IPS-NIHi11 (cell line): ENCODE results near the gene SLC37A2.

Experiments used
- DNase-seq: peaks from one replicate; pipeline ENCODE4 v3.0.0; 2012; ENCODE audit warnings: mixed read lengths, low spot score

The SLC37A2 gene

GRCh38 chr11:125071435-125071834, 8.3 kb downstream of the SLC37A2 start:
- DNase-seq: no peak

GRCh38 chr11:125071846-125072217, 8.7 kb downstream of the SLC37A2 start:
- DNase-seq: no peak

- no peak for DNase-seq
Observed at GRCh38 chr11:125072218-125072960, 9.3 kb downstream of the SLC37A2 start.

- no peak for DNase-seq
Observed at GRCh38 chr11:125072961-125073590, 10.0 kb downstream of the SLC37A2 start.

GRCh38 chr11:125073616-125074483, 10.7 kb downstream of the SLC37A2 start:
- DNase-seq: no peak

GRCh38 chr11:125074511-125075241, 11.6 kb downstream of the SLC37A2 start:
- no peak for DNase-seq

GRCh38 chr11:125075242-125075625, 12.1 kb downstream of the SLC37A2 start:
- no peak for DNase-seq

- no peak for DNase-seq
Observed at GRCh38 chr11:125075900-125076317, 12.8 kb downstream of the SLC37A2 start.

GRCh38 chr11:125076378-125076945, 13.4 kb downstream of the SLC37A2 start:
- no peak for DNase-seq

- DNase-seq: no peak
Observed at GRCh38 chr11:125078016-125078415, 14.9 kb downstream of the SLC37A2 start.

GRCh38 chr11:125078516-125079140, 15.5 kb downstream of the SLC37A2 start:
- no peak for DNase-seq

- no peak for DNase-seq
Observed at GRCh38 chr11:125079151-125079877, 16.2 kb downstream of the SLC37A2 start.

GRCh38 chr11:125079878-125080530, 16.9 kb downstream of the SLC37A2 start:
- DNase-seq: no peak

GRCh38 chr11:125080531-125080911, 17.4 kb downstream of the SLC37A2 start:
- DNase-seq: no peak

- no peak for DNase-seq
Observed at GRCh38 chr11:125081098-125081798, 18.1 kb downstream of the SLC37A2 start.

GRCh38 chr11:125082040-125082439, 18.9 kb downstream of the SLC37A2 start:
- no peak for DNase-seq

GRCh38 chr11:125082611-125083311, 19.7 kb downstream of the SLC37A2 start:
- DNase-seq: no peak

- no peak for DNase-seq
Observed at GRCh38 chr11:125083312-125084056, 20.4 kb downstream of the SLC37A2 start.
